ENCODE results near the gene OTULIN.

- TF ChIP-seq IKZF3 (tag by site-specific recombination; IDR thresholded peaks at IDR 0.05) (no peak), CTCF (tag by site-specific recombination; IDR thresholded peaks at IDR 0.05) (no peak), YY1 (tag by site-specific recombination; IDR thresholded peaks at IDR 0.05) (no peak), ZFP41 (tag by site-specific recombination; IDR thresholded peaks at IDR 0.05; ENCODE audit: borderline replicate concordance) (no peak), HOXD13 (CRISPR knock-in tag; IDR thresholded peaks at IDR 0.05; ENCODE audit: borderline replicate concordance) (no peak), ZNF670 (tag by site-specific recombination; IDR thresholded peaks at IDR 0.05; ENCODE audit: low read depth) (no peak), ZNF248 (tag by site-specific recombination; IDR thresholded peaks at IDR 0.05) (no peak), REST (tag by site-specific recombination; IDR thresholded peaks at IDR 0.05) (no peak), KLF16 (tag by site-specific recombination; IDR thresholded peaks at IDR 0.05) (no peak), ZNF544 (tag by site-specific recombination; IDR thresholded peaks at IDR 0.05) (no peak), FEZF1 (tag by site-specific recombination; IDR thresholded peaks at IDR 0.05) (no peak), HOXA7 (CRISPR knock-in tag; IDR thresholded peaks at IDR 0.05; ENCODE audit: borderline replicate concordance) (no peak), KLF1 (tag by site-specific recombination; IDR thresholded peaks at IDR 0.05) (no peak)
- TF ChIP-seq, protein P1, sequence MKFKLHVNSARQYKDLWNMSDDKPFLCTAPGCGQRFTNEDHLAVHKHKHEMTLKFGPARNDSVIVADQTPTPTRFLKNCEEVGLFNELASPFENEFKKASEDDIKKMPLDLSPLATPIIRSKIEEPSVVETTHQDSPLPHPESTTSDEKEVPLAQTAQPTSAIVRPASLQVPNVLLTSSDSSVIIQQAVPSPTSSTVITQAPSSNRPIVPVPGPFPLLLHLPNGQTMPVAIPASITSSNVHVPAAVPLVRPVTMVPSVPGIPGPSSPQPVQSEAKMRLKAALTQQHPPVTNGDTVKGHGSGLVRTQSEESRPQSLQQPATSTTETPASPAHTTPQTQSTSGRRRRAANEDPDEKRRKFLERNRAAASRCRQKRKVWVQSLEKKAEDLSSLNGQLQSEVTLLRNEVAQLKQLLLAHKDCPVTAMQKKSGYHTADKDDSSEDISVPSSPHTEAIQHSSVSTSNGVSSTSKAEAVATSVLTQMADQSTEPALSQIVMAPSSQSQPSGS (tag by site-specific recombination; IDR thresholded peaks at IDR 0.05; ENCODE audit: low read depth): no peak
Observed at GRCh38 chr5:14702238-14702839, 37.8 kb downstream of the OTULIN start.
